HG03066 (cell line): ENCODE data around the gene RPP40.
"Not testable (repeated sequence)": the region's sequence is repeated elsewhere in the genome, so short reads cannot be mapped to it uniquely, and the experiment has no call there.

ENCODE experiments used
- ATAC-seq: cut with Tn5 transposase; IDR thresholded peaks from one replicate; pipeline ENCODE4 v1.9.1; 2021; ENCODE audit warnings: low read depth; ENCODE audit not compliant: unreplicated experiment

The RPP40 gene

GRCh38 chr6:5003604-5004372 lies at the start of gene RPP40:
TSS of gene RPP40 (minus strand) at chr6:5004037. CDS start at chr6:5004002, 35 bp downstream.
- ATAC-seq = peak; percentile 87

- ATAC-seq = no peak
Measured at GRCh38 chr6:5053038-5053437, 49.2 kb upstream of the RPP40 start.

GRCh38 chr6:5051394-5051793 lies 47.6 kb upstream of the RPP40 start:
- no peak for ATAC-seq

GRCh38 chr6:5050009-5050408 lies 46.2 kb upstream of the RPP40 start:
- ATAC-seq = no peak

GRCh38 chr6:5046430-5046829 lies 42.6 kb upstream of the RPP40 start:
- ATAC-seq = no peak

- ATAC-seq = no peak
Measured at GRCh38 chr6:5045416-5045815, 41.6 kb upstream of the RPP40 start.

GRCh38 chr6:5044866-5045265 lies 41.0 kb upstream of the RPP40 start:
- ATAC-seq = no peak

GRCh38 chr6:5042436-5042835 lies 38.6 kb upstream of the RPP40 start:
- no peak for ATAC-seq

GRCh38 chr6:5041955-5042354 lies 38.1 kb upstream of the RPP40 start:
- no peak for ATAC-seq

- no peak for ATAC-seq
Measured at GRCh38 chr6:5036269-5036668, 32.4 kb upstream of the RPP40 start.

- ATAC-seq = no peak
Measured at GRCh38 chr6:5034736-5035135, 30.9 kb upstream of the RPP40 start.

GRCh38 chr6:5034328-5034727 lies 30.5 kb upstream of the RPP40 start:
- no peak for ATAC-seq

- ATAC-seq = not testable (repeated sequence)
Measured at GRCh38 chr6:5033214-5033904, 29.5 kb upstream of the RPP40 start.

GRCh38 chr6:5032706-5033105 lies 28.9 kb upstream of the RPP40 start:
- ATAC-seq = not testable (repeated sequence)

GRCh38 chr6:5031150-5031549 lies 27.3 kb upstream of the RPP40 start:
- ATAC-seq = no peak

- peak; percentile 83 for ATAC-seq
Measured at GRCh38 chr6:5030596-5031136, 26.8 kb upstream of the RPP40 start.

- ATAC-seq = no peak
Measured at GRCh38 chr6:5029609-5030008, 25.8 kb upstream of the RPP40 start.

GRCh38 chr6:5028921-5029320 lies 25.1 kb upstream of the RPP40 start:
- no peak for ATAC-seq

- no peak for ATAC-seq
Measured at GRCh38 chr6:5028301-5028700, 24.5 kb upstream of the RPP40 start.

GRCh38 chr6:5025911-5026819 lies 22.3 kb upstream of the RPP40 start:
- ATAC-seq = no peak

- ATAC-seq = no peak
Measured at GRCh38 chr6:5023923-5024322, 20.1 kb upstream of the RPP40 start.
